Measurements from ENCODE around the gene RASGRF2.

GRCh38 chr5:81225463-81225862, 265.3 kb downstream of the RASGRF2 start:
- TF ChIP-seq POLR2A (IDR thresholded peaks at IDR 0.05; ENCODE audit: low read length) (no peak), GATA1 (IDR thresholded peaks at IDR 0.05; ENCODE audit: low read depth, low read length) (no peak)
